PFSK-1 (cell line): ENCODE measurements around the gene HAUS5.

Experiments
- FOXP2 ChIP-seq: optimal IDR thresholded peaks from 2 replicates; pipeline ENCODE3; 2011; ENCODE audit warnings: borderline replicate concordance, control low read depth, inconsistent platforms; ENCODE audit not compliant: insufficient read depth; ENCODE audit errors: extremely low read length, extremely low read depth
- POLR2AphosphoS5 ChIP-seq: IDR thresholded peaks from 2 replicates; pipeline ENCODE4 v1.6.1; 2012; ENCODE audit warnings: low read depth, mild to moderate bottlenecking, control low read depth, low read length, moderate library complexity
- SIN3A ChIP-seq: IDR thresholded peaks from 2 replicates; pipeline ENCODE4 v1.6.1; 2012; ENCODE audit warnings: mild to moderate bottlenecking, low read length, moderate library complexity, borderline replicate concordance; ENCODE audit not compliant: insufficient read depth
- TAF1 ChIP-seq: IDR thresholded peaks from 2 replicates; pipeline ENCODE4 v1.6.1; 2012; ENCODE audit warnings: low read length, control low read depth, borderline replicate concordance; ENCODE audit not compliant: insufficient read depth
- TF ChIP-seq, protein P1 (sequence below), 2 experiments: IDR thresholded peaks; 2 replicates each; pipeline versions ENCODE4 v1.6.1 to v1.8.0; 2011 to 2012; ENCODE audit warnings: low read depth in 2 of 2, low read length in 2 of 2, control low read depth in 1 of 2, inconsistent platforms in 1 of 2, mild to moderate bottlenecking in 1 of 2, moderate library complexity in 1 of 2; ENCODE audit not compliant: insufficient read depth in 1 of 2

The HAUS5 gene

DNA sequence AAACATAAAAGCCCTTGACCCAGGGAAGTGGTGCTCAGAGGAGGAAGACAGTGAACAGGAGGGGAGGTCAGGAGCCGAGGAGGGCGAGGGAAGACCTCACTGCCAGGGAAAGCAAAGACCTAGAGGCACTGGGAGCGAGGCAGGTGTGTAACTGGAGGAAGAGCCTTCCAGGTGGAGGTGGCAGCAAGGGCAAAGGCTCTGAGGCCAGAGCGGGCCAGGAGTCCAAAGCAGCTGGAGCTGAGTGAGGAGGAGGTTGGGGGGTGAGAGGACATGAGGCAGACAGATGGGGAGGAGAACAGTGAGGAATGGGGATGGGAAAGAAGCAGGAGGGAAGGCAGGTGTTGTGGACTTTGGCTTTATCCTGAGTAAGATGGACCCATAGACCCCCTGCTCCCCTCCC lies 57.4 kb downstream of the HAUS5 start:
- no peak for TF ChIP-seq POLR2AphosphoS5
- no peak for TF ChIP-seq FOXP2
- TF ChIP-seq SIN3A: no peak
- TF ChIP-seq, protein P1, sequence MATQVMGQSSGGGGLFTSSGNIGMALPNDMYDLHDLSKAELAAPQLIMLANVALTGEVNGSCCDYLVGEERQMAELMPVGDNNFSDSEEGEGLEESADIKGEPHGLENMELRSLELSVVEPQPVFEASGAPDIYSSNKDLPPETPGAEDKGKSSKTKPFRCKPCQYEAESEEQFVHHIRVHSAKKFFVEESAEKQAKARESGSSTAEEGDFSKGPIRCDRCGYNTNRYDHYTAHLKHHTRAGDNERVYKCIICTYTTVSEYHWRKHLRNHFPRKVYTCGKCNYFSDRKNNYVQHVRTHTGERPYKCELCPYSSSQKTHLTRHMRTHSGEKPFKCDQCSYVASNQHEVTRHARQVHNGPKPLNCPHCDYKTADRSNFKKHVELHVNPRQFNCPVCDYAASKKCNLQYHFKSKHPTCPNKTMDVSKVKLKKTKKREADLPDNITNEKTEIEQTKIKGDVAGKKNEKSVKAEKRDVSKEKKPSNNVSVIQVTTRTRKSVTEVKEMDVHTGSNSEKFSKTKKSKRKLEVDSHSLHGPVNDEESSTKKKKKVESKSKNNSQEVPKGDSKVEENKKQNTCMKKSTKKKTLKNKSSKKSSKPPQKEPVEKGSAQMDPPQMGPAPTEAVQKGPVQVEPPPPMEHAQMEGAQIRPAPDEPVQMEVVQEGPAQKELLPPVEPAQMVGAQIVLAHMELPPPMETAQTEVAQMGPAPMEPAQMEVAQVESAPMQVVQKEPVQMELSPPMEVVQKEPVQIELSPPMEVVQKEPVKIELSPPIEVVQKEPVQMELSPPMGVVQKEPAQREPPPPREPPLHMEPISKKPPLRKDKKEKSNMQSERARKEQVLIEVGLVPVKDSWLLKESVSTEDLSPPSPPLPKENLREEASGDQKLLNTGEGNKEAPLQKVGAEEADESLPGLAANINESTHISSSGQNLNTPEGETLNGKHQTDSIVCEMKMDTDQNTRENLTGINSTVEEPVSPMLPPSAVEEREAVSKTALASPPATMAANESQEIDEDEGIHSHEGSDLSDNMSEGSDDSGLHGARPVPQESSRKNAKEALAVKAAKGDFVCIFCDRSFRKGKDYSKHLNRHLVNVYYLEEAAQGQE (IDR thresholded peaks at IDR 0.05; ENCODE audit: insufficient read depth in 1 of 2, low read depth in 2 of 2, low read length in 2 of 2): no peak
- no peak for TF ChIP-seq TAF1

DNA sequence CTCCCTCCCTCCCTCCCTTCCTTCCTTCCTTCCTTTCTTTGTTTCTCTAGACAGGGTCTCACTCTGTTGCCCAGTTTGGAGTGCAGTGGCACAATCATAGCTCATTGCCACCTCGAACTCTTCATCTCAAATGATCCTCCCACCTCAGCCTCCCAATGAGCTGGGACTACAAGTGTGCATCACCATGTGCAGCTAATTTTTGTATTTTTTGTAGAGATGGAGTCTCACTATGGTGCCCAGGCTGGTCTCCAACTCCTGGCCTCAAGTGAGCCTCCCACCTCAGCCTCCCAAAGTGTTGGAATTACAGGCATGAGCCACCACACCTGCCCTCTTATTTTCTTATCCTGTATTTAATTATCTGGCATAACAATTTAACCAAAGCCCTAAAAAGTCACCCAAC lies 58.2 kb downstream of the HAUS5 start:
- TF ChIP-seq TAF1 (no peak), POLR2AphosphoS5 (no peak), SIN3A (no peak)

DNA sequence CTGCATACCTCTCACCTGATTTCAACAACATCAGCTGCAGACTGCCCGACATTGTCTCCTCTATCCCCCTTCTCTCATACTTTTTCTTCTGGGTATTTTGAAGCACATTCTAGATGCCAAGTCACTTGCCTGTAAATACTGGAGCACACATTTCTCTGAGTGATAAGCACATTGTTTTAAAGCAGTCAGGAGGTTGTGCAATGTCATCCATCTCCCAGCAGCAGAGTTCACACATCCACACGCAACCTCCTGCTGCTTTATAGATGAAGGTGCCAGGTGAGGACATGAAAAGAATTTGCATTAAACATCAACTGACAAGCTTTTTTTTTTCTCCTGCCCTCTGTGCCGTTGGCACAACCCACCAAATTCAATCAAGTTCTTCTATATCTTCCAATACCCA lies 59.3 kb downstream of the HAUS5 start:
- TF ChIP-seq POLR2AphosphoS5 (no peak), FOXP2 (no peak), TAF1 (no peak), SIN3A (no peak)
- TF ChIP-seq, protein P1 (IDR thresholded peaks at IDR 0.05; ENCODE audit: insufficient read depth in 1 of 2, low read depth in 2 of 2, low read length in 2 of 2): no peak

DNA sequence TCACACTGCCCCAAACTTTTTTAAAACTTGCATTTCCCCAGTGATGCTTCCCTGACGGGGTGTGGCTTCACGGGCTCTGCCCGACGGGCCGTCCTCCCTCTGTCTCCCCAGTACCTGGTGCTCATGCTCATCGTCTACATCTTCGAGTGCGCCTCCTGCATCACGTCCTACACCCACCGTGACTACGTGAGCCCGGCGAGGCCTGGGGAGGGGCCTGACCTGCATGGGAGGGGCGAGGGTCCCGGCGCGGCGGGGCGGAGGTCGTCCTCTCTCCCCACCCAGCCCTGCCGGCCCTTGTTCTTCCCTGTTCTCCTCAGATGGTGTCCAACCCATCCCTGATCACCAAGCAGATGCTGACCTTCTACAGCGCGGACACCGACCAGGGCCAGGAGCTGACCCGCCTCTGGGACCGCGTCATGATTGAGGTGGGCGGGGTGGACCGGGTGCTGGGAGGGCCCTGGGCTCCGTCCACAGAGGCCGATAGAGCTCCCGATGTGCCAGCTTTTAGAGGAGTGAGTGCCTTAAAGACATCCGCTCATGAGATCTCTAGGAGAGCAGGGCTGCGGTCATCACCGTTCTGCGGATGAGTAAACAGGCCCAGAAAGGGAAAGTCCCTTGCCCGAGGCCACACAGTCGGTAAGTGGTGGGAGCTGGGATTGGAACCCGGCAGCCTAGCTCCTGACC lies 60.7 kb downstream of the HAUS5 start:
- TF ChIP-seq SIN3A: no peak
- no peak for TF ChIP-seq POLR2AphosphoS5
- no peak for TF ChIP-seq TAF1
- TF ChIP-seq FOXP2: no peak
- TF ChIP-seq, protein P1 (IDR thresholded peaks at IDR 0.05; ENCODE audit: insufficient read depth in 1 of 2, low read depth in 2 of 2, low read length in 2 of 2): no peak
